NCI-H69 (cell line): Measurements from ENCODE around the gene LCK.

Experiments
- DNase-seq: peaks from one replicate; lab custom pipeline; 2025; lab: John Stamatoyannopoulos, UW

LCK gene

GRCh38 chr1:32321712-32322291, 70.7 kb downstream of the LCK start:
- peak; percentile 62 for DNase-seq

GRCh38 chr1:32327204-32327603, 76.1 kb downstream of the LCK start:
- DNase-seq = no peak

- DNase-seq = no peak
Measured at GRCh38 chr1:32329931-32330466, 78.9 kb downstream of the LCK start.

- no peak for DNase-seq
Measured at GRCh38 chr1:32330558-32331151, 79.6 kb downstream of the LCK start.

DNA sequence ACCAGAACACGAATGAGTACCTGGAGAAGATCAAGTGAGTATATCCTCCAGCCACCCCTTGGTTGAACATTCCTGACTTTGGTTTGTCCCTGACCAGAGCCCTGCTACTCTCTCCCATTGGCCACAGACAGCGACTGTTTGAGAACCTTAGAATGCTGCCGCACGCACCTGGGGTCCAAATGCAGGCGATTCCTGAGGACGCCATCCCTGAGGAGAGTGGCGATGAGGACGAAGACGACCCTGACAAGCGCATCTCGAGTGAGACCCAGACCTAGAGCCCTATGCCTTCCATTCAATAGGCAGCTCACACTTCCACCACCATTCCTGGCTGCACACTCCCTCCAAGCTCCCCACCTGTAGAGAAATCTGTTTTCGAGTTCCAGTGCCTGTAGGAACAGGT, 80.5 kb downstream of the LCK start:
- DNase-seq = no peak

DNA sequence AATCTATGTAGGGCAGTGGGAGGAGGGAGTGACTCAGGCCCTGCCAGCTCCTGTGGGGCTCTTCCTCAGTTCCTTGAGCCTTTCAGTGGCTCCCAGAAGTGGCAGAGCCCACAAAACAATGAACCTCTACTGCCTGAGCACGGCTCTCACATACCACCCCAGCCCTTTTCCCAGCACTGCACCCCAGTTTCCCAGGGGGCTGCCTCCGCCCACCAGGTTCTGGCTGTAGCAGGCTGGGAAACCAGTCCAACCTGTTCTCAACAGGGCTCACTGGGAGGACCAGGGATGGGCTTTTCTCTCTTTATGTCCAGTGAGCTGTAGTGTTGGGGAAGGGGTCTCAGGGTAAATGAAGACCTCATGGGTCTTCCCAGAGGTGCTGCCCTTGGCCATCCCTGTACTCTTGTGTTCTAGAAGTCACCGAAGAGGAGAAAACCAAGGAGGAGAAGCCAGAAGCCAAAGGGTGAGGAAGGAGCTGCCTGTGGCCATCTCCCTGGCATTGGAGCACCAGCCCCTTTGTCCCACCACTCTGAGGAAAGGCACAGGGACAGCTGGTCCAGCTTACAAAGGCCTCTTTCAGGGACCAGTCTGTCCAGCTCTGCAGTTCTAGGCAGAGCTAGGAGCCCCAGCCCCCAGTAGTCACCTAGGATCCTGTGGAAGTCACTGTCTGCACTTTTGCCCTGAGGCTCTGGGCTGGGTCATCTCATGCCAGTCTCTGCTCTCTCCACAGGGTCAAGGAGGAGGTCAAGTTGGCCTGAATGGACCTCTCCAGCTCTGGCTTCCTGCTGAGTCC, 81.4 kb downstream of the LCK start:
- no peak for DNase-seq

GRCh38 chr1:32333251-32333963, 82.3 kb downstream of the LCK start:
- DNase-seq = no peak

- DNase-seq = peak; percentile 42
Measured at GRCh38 chr1:32334274-32334861, 83.3 kb downstream of the LCK start.

DNA sequence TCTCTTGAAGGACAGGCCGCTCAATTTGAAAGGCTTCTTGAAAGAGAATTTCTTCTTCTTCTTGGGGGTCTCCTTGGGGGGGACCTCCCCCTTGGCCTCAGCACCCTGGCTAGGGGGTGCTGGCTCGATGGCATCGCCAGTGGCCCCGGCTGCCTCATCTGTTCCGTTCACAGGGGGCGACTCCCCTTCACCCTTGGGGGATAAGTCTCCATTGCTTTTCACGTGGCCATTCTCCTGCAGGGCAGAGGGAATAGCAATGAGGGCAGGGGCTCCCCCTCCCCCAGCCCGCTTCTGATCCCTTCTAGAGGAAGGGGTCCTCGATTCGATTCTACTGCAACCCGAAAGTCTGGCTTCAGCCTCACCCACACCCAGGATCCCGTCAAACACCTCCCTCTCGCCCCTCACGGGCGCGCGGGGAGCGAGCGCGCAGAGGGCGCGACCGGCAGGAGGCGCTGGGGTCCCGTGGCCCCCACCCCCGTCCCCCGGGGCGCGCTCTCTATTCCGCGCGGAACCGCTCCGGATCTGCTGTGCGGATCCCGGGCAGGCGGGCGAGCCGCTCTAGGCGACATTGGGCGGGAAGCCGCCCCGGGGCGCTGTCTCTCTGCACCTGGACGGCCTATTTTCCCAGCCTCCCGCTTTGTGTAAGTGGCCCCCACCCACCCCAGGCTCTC, 83.9 kb downstream of the LCK start:
- DNase-seq = peak; percentile 69

GRCh38 chr1:32335535-32335789, 84.4 kb downstream of the LCK start:
- DNase-seq = no peak
